Fibroblast of villous mesenchyme (primary cell): Measurements from ENCODE around the gene STT3A. TPM values are rescaled to one million over a fixed set of nuclear protein-coding genes. Genes with fewer than 3 reads are reported as not detected.
A peak's percentile ranks its signal among the peaks of the same experiment; 100 is the strongest.

Source experiments
- DNase-seq: peaks from one replicate; pipeline ENCODE4 v3.0.0-alpha.2; 2010; ENCODE audit warnings: low read depth
- H3K4me3 ChIP-seq: 2 replicates; pipeline ENCODE4 v1.5.1; 2011; ENCODE audit warnings: low read depth, mild to moderate bottlenecking, low read length
- CTCF ChIP-seq: IDR thresholded peaks from 2 replicates; pipeline ENCODE4 v1.5.1; 2012; ENCODE audit warnings: low read depth, mild to moderate bottlenecking, low read length; ENCODE audit not compliant: insufficient read depth
- total RNA-seq: library from RNA; depleted of rRNA; stranded (reverse); fragments of >200 nt; gene quantifications from 2 replicates; pipeline ENCODE4 v1.2.3, GENCODE V29; 2012

Gene STT3A
- total RNA-seq, 1 donor = 383 TPM

- TF ChIP-seq CTCF = no peak
- no peak for DNase-seq
- H3K4me3 ChIP-seq = no peak overlapping the region
Measured at GRCh38 chr11:125587480-125587879, 5.2 kb upstream of the STT3A start.

GRCh38 chr11:125588505-125588904, 4.1 kb upstream of the STT3A start:
- no peak overlapping the region for H3K4me3 ChIP-seq
- TF ChIP-seq CTCF = no peak
- no peak for DNase-seq

- no peak for TF ChIP-seq CTCF
- peak overlapping the region; percentile 79 for H3K4me3 ChIP-seq
- peak; percentile 38 for DNase-seq
Measured at GRCh38 chr11:125591649-125592304, 875 bp upstream of the STT3A start.

GRCh38 chr11:125593114-125593820, 615 bp downstream of the STT3A start:
- peak; percentile 49 for DNase-seq
- no peak for TF ChIP-seq CTCF
- peak overlapping the region; percentile 95 for H3K4me3 ChIP-seq

GRCh38 chr11:125594958-125595357, 2.3 kb downstream of the STT3A start:
- TF ChIP-seq CTCF = no peak
- no peak for DNase-seq
- no peak overlapping the region for H3K4me3 ChIP-seq

GRCh38 chr11:125600663-125601062, 8.0 kb downstream of the STT3A start:
- no peak overlapping the region for H3K4me3 ChIP-seq
- DNase-seq = no peak
- no peak for TF ChIP-seq CTCF
